HepG2 (cell line): ENCODE results near the gene RGS5. TPM values are rescaled to one million over a fixed set of nuclear protein-coding genes. Genes with fewer than 3 reads are reported as not detected.

Experiments used
- ATAC-seq: fragments of 200-7000 bp; cut with Tn5 transposase; 3 replicates; pipeline ENCODE4 v1.9.1; 2020; ENCODE audit warnings: mild to moderate bottlenecking, moderate library complexity
- BruUV-seq: library from RNA; stranded (reverse); fragments of 400-500 nt; replicated peaks from 2 replicates; lab custom pipeline; 2021; lab: Mats Ljungman, UMichigan
- CTCF ChIA-PET: fragments of 300-600 bp; formaldehyde crosslinking; extraction: SDS; loops from one replicate; lab custom pipeline; 2021; ENCODE audit warnings: low total read pairs, inconsistent platforms, low intra/inter-chr PET ratio; lab: Yijun Ruan, JAX
- POLR2A ChIA-PET: fragments of 350-600 bp; sonication (Branson Sonifier 250); formaldehyde crosslinking; loops from one replicate; lab custom pipeline; 2020; ENCODE audit warnings: antibody characterized with exemption, inconsistent platforms; lab: Yijun Ruan, JAX
- DNase-seq: peaks from one replicate; pipeline ENCODE4 v3.0.0-alpha.2; 2015; ENCODE audit warnings: low spot score
- FAIRE-seq: peaks from 3 replicates; lab custom pipeline; 2011; peaks lifted over from hg19 to GRCh38; lab: Jason Lieb, UNC
- H2AFZ ChIP-seq: one replicate; pipeline ENCODE4 v1.6.1; 2011; ENCODE audit warnings: low read length, inconsistent platforms
- H3K27ac ChIP-seq: fragments of 300-600 bp; 3 replicates; pipeline ENCODE4 v1.8.0; 2011; ENCODE audit warnings: mixed run types, mild to moderate bottlenecking, mixed read lengths, low read length, inconsistent platforms; ENCODE audit not compliant: insufficient read depth; ENCODE audit errors: extremely low read length
- H3K27me3 ChIP-seq, 2 experiments: fragments of 200-600 bp in 1 of 2; 2 replicates in 1 of 2; 3 replicates in 1 of 2; pipeline versions ENCODE4 v1.6.0 to v1.8.0; 2011; ENCODE audit warnings: low read length in 2 of 2, mild to moderate bottlenecking in 2 of 2, moderate library complexity in 2 of 2, inconsistent platforms in 1 of 2; ENCODE audit not compliant: insufficient read depth in 2 of 2, control insufficient read depth in 1 of 2
- H3K36me3 ChIP-seq, 2 experiments: fragments of 200-600 bp in 1 of 2; replicated peaks in 1 of 2; 2 replicates in 1 of 2; 3 replicates in 1 of 2; pipeline versions ENCODE4 v1.5.1 to v1.8.0; 2011; ENCODE audit warnings: low read length in 2 of 2, inconsistent platforms in 1 of 2; ENCODE audit not compliant: insufficient read depth in 2 of 2, control insufficient read depth in 1 of 2
- H3K4me1 ChIP-seq: 2 replicates; pipeline ENCODE4 v1.5.1; 2012; ENCODE audit warnings: low read length, inconsistent platforms; ENCODE audit not compliant: insufficient read depth
- H3K4me2 ChIP-seq: 2 replicates; pipeline ENCODE4 v1.6.0; 2011; ENCODE audit warnings: low read depth, low read length, inconsistent platforms
- H3K4me3 ChIP-seq, 3 experiments: fragments of 200-600 bp in 1 of 3; sonication (generic), shearing (Covaris generic) in 1 of 3; replicated peaks in 1 of 3; 2 replicates each; pipeline ENCODE4 v1.5.1; 2011 to 2016; ENCODE audit warnings: low read length in 3 of 3, inconsistent platforms in 2 of 3, low read depth in 2 of 3, mild to moderate bottlenecking in 2 of 3, control low read depth in 1 of 3, mixed read lengths in 1 of 3; ENCODE audit not compliant: insufficient read depth in 1 of 3
- H3K79me2 ChIP-seq: one replicate; pipeline ENCODE4 v1.6.1; 2011; ENCODE audit warnings: low read length, inconsistent platforms; ENCODE audit not compliant: insufficient read depth
- H3K9ac ChIP-seq: 2 replicates; pipeline ENCODE4 v1.6.0; 2011; ENCODE audit warnings: mild to moderate bottlenecking, low read depth, low read length, inconsistent platforms; ENCODE audit not compliant: insufficient read depth
- H3K9me3 ChIP-seq: 2 replicates; pipeline ENCODE4 v1.5.1; 2012; ENCODE audit warnings: mild to moderate bottlenecking, low read length
- H4K20me1 ChIP-seq: 2 replicates; pipeline ENCODE4 v1.6.0; 2011; ENCODE audit warnings: inconsistent platforms, mild to moderate bottlenecking, low read length, moderate library complexity; ENCODE audit not compliant: insufficient read depth
- HMGA1 ChIP-seq: sonication (generic); formaldehyde crosslinking; conservative IDR thresholded peaks from 2 replicates; pipeline ENCODE4 v1.4.0; 2020; ENCODE audit warnings: missing genetic modification reagents
- MATR3 ChIP-seq: sonication (generic); formaldehyde crosslinking; IDR thresholded peaks from 2 replicates; pipeline ENCODE4 v1.4.0; 2020; ENCODE audit warnings: missing genetic modification reagents
- SMAD3 ChIP-seq: sonication (generic); formaldehyde crosslinking; IDR thresholded peaks from 2 replicates; pipeline ENCODE4 v1.4.0; 2020; ENCODE audit warnings: missing genetic modification reagents
- SRF ChIP-seq: IDR thresholded peaks from 2 replicates; pipeline ENCODE4 v1.6.1; 2011; ENCODE audit warnings: mild to moderate bottlenecking, low read depth, low read length, moderate library complexity
- ZBTB38 ChIP-seq: sonication (generic); formaldehyde crosslinking; IDR thresholded peaks from 2 replicates; pipeline ENCODE4 v1.5.1; 2020; ENCODE audit warnings: mild to moderate bottlenecking, missing genetic modification reagents
- ZFP1 ChIP-seq: IDR thresholded peaks from 2 replicates; pipeline ENCODE4 v1.6.1; 2016
- ZNF256 ChIP-seq: sonication (generic); formaldehyde crosslinking; conservative IDR thresholded peaks from 2 replicates; pipeline ENCODE4 v1.4.0; 2020; ENCODE audit warnings: missing genetic modification reagents
- ZNF326 ChIP-seq: sonication (generic); formaldehyde crosslinking; IDR thresholded peaks from 2 replicates; pipeline ENCODE4 v1.4.0; 2020; ENCODE audit warnings: missing genetic modification reagents, borderline replicate concordance
- ZNF460 ChIP-seq: sonication (generic); formaldehyde crosslinking; IDR thresholded peaks from 2 replicates; pipeline ENCODE4 v1.5.1; 2020; ENCODE audit warnings: missing genetic modification reagents, mild to moderate bottlenecking, borderline replicate concordance
- ZNF550 ChIP-seq: sonication (generic); formaldehyde crosslinking; IDR thresholded peaks from 2 replicates; pipeline ENCODE4 v1.4.0; 2020; ENCODE audit warnings: mild to moderate bottlenecking, missing genetic modification reagents, borderline replicate concordance
- ZNF552 ChIP-seq: sonication (generic); formaldehyde crosslinking; IDR thresholded peaks from 2 replicates; pipeline ENCODE4 v1.9.0; 2022; ENCODE audit warnings: missing genetic modification reagents, mild to moderate bottlenecking, borderline replicate concordance
- ZNF672 ChIP-seq: sonication (generic); formaldehyde crosslinking; IDR thresholded peaks from 2 replicates; pipeline ENCODE4 v1.8.1; 2022; ENCODE audit warnings: missing genetic modification reagents
- ZNF777 ChIP-seq: sonication (generic); formaldehyde crosslinking; IDR thresholded peaks from 2 replicates; pipeline ENCODE4 v1.4.0; 2020; ENCODE audit warnings: missing genetic modification reagents
- WGBS: methylation state at CpG from one replicate; pipeline ENCODE4 v1.1.6; 2017; ENCODE audit warnings: low lambda C conversion rate; 5-methylcytosine and 5-hydroxymethylcytosine counted together
- in situ Hi-C: cut with HindIII; loops from 2 replicates; pipeline ENCODE4 v1.10.0; 2017; ENCODE audit warnings: low pct_unique_long_range_greater_than_20kb; ENCODE audit not compliant: extremely low pct_ligation_motif_present
- intact Hi-C: fragments of 100-400 bp; cut with micrococcal nuclease; formaldehyde crosslinking; loops from one replicate; pipeline ENCODE4 v1.10.0; 2022; ENCODE audit not compliant: unreplicated experiment
- polyA plus RNA-seq, 8 experiments: library from polyadenylated mRNA; depleted of rRNA in 3 of 8; stranded (reverse) in 7 of 8; unstranded in 1 of 8; fragments of >200 nt; fragmentation: Illumina TruSeq in 4 of 8; extraction: Trizol in 4 of 8; gene quantifications; 2 replicates each; pipeline versions ENCODE4 v1.2.1 to v1.2.3, GENCODE V29; 2011 to 2016; ENCODE audit warnings: low read depth in 4 of 8, missing spikeins in 1 of 8, mixed read lengths in 1 of 8; ENCODE audit not compliant: insufficient read depth in 1 of 8
- total RNA-seq, 5 experiments: library from RNA; depleted of rRNA; stranded (reverse); fragments of >200 nt; fragmentation: Illumina TruSeq; extraction: Trizol; gene quantifications; 2 replicates each; pipeline ENCODE4 v1.2.3, GENCODE V29; 2016; ENCODE audit warnings: low read depth in 1 of 5
- TF ChIP-seq, protein P1 (sequence below): sonication (generic); formaldehyde crosslinking; IDR thresholded peaks from 2 replicates; pipeline ENCODE4 v1.4.0; 2020; ENCODE audit warnings: mild to moderate bottlenecking, missing genetic modification reagents
- TF ChIP-seq, protein P2 (sequence below): sonication (generic); formaldehyde crosslinking; IDR thresholded peaks from 2 replicates; pipeline ENCODE4 v1.5.1; 2020; ENCODE audit warnings: mild to moderate bottlenecking, missing genetic modification reagents, moderate library complexity
- TF ChIP-seq, protein P3 (sequence below): IDR thresholded peaks from 2 replicates; pipeline ENCODE4 v1.6.1; 2016

The RGS5 gene
- total and polyA plus RNA-seq, 2 of the 13 experiments (the other 11 are each of a cell fraction or from before 2014, with no cell fraction given), result 1.9 to 2.3 TPM

DNA sequence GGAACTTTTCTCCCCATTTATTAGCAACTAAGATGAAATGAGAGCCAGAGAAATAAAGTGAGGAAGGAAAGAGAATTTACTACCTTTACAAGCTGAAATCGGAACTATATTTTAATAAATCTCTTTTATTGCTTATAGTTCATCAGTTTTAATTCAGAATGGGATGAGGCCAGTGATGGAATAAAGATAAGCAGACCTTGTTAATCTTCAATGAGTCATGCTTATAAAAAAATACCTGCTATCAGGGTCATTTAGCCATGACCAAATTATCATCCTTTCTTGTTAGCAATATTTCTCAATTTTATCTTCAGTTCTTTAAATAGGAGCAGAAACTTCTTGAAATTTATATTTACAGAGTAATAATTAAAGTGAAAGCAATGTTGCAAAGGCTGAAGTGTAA is 107.5 kb downstream of the RGS5 start:
- CTCF ChIA-PET, result no interaction called here

More for the DNA sequence above, 107.5 kb downstream of the RGS5 start:
- Histone ChIP-seq H4K20me1 (no peaks in the 10 kb centered on the region), H3K4me1 (no peaks in the 10 kb centered on the region), H3K9me3 (no peaks in the 10 kb centered on the region), H3K9ac (no peak overlapping the region), H3K36me3 (no peaks in the 10 kb centered on the region), H2AFZ (no peak overlapping the region), H3K4me2 (no peak overlapping the region), H3K27ac (no peak overlapping the region), H3K27me3 (no peaks in the 10 kb centered on the region; a peak in 1 of 5 replicates), H3K4me3 (no peak overlapping the region), H3K79me2 (no peaks in the 10 kb centered on the region)
- 0% methylated on average over 1 of the region's 1 CpG for WGBS
- POLR2A ChIA-PET, result no interaction called here
- FAIRE-seq (no peak), ATAC-seq (no peak), DNase-seq (no peak)
- BruUV-seq, result no TSS peak
- intact Hi-C loops (no loop called here), in situ Hi-C loops (no loop called here)
- TF ChIP-seq, protein P1, sequence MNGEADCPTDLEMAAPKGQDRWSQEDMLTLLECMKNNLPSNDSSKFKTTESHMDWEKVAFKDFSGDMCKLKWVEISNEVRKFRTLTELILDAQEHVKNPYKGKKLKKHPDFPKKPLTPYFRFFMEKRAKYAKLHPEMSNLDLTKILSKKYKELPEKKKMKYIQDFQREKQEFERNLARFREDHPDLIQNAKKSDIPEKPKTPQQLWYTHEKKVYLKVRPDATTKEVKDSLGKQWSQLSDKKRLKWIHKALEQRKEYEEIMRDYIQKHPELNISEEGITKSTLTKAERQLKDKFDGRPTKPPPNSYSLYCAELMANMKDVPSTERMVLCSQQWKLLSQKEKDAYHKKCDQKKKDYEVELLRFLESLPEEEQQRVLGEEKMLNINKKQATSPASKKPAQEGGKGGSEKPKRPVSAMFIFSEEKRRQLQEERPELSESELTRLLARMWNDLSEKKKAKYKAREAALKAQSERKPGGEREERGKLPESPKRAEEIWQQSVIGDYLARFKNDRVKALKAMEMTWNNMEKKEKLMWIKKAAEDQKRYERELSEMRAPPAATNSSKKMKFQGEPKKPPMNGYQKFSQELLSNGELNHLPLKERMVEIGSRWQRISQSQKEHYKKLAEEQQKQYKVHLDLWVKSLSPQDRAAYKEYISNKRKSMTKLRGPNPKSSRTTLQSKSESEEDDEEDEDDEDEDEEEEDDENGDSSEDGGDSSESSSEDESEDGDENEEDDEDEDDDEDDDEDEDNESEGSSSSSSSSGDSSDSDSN (CRISPR knock-in tag), result no peak
- TF ChIP-seq ZFP1 (CRISPR knock-in tag) (no peak), MATR3 (CRISPR knock-in tag) (no peak), ZNF326 (no peak), ZNF256 (no peak), ZNF672 (CRISPR knock-in tag) (no peak), SMAD3 (no peak), ZNF777 (CRISPR knock-in tag) (no peak), ZNF550 (CRISPR knock-in tag) (no peak), SRF (no peak), ZNF552 (CRISPR knock-in tag) (no peak), ZNF460 (CRISPR knock-in tag) (no peak), ZBTB38 (CRISPR knock-in tag) (no peak), HMGA1 (CRISPR knock-in tag) (no peak)
- TF ChIP-seq, protein P2, sequence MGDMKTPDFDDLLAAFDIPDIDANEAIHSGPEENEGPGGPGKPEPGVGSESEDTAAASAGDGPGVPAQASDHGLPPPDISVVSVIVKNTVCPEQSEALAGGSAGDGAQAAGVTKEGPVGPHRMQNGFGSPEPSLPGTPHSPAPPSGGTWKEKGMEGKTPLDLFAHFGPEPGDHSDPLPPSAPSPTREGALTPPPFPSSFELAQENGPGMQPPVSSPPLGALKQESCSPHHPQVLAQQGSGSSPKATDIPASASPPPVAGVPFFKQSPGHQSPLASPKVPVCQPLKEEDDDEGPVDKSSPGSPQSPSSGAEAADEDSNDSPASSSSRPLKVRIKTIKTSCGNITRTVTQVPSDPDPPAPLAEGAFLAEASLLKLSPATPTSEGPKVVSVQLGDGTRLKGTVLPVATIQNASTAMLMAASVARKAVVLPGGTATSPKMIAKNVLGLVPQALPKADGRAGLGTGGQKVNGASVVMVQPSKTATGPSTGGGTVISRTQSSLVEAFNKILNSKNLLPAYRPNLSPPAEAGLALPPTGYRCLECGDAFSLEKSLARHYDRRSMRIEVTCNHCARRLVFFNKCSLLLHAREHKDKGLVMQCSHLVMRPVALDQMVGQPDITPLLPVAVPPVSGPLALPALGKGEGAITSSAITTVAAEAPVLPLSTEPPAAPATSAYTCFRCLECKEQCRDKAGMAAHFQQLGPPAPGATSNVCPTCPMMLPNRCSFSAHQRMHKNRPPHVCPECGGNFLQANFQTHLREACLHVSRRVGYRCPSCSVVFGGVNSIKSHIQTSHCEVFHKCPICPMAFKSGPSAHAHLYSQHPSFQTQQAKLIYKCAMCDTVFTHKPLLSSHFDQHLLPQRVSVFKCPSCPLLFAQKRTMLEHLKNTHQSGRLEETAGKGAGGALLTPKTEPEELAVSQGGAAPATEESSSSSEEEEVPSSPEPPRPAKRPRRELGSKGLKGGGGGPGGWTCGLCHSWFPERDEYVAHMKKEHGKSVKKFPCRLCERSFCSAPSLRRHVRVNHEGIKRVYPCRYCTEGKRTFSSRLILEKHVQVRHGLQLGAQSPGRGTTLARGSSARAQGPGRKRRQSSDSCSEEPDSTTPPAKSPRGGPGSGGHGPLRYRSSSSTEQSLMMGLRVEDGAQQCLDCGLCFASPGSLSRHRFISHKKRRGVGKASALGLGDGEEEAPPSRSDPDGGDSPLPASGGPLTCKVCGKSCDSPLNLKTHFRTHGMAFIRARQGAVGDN (CRISPR knock-in tag), result no peak
- TF ChIP-seq, protein P3, sequence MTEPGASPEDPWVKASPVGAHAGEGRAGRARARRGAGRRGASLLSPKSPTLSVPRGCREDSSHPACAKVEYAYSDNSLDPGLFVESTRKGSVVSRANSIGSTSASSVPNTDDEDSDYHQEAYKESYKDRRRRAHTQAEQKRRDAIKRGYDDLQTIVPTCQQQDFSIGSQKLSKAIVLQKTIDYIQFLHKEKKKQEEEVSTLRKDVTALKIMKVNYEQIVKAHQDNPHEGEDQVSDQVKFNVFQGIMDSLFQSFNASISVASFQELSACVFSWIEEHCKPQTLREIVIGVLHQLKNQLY, result no peak
